Bronchial epithelial cell (primary cell): ENCODE data around the gene PTPRD. TPM values are rescaled to one million over a fixed set of nuclear protein-coding genes. Genes with fewer than 3 reads are reported as not detected.

ENCODE experiments used
- DNase-seq: peaks from one replicate; pipeline ENCODE4 v3.0.0-alpha.2; 2010; ENCODE audit warnings: low read depth
- FAIRE-seq: peaks from 2 replicates; lab custom pipeline; 2011; peaks lifted over from hg19 to GRCh38; lab: Jason Lieb, UNC
- H3K27me3 ChIP-seq: 2 replicates; pipeline ENCODE4 v1.5.1; 2011; ENCODE audit warnings: low read length; ENCODE audit not compliant: control insufficient read depth, insufficient read depth
- H3K36me3 ChIP-seq: 2 replicates; pipeline ENCODE4 v1.5.1; 2011; ENCODE audit warnings: low read length; ENCODE audit not compliant: control insufficient read depth, insufficient read depth
- H3K4me3 ChIP-seq: 2 replicates; pipeline ENCODE4 v1.5.1; 2011; ENCODE audit warnings: mild to moderate bottlenecking, low read depth, low read length, control low read depth
- total RNA-seq: library from RNA; depleted of rRNA; stranded (reverse); fragments of >200 nt; gene quantifications from 2 replicates; pipeline ENCODE4 v1.2.1, GENCODE V29; 2014
- TF ChIP-seq, protein P1 (sequence below): IDR thresholded peaks from 2 replicates; pipeline ENCODE4 v1.5.1; 2011; ENCODE audit warnings: mild to moderate bottlenecking, moderate library complexity, low read length, control low read depth, inconsistent platforms; ENCODE audit not compliant: insufficient read depth, severe bottlenecking

Gene PTPRD
- total RNA-seq, 1 donor from 2014 or later, result 2.9 TPM

DNA sequence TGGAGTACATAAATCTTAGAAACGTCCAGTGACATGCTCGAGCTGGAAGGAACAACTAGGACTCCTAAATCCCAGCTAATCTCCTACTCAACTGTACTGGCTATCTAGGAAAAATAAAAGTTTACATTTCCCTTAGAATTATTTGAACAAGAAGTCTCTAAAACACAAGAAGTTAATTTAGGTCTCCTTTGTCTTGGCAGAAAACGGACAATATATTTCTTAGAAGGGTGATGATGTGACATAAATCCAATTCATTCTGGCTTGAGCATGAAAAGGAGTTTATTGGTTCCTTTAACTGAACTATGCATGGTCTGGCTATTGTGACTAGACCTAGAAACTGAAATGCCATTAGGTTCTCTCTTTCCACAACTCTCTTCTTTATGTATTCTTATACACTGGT is 1571.0 kb downstream of the PTPRD start:
- no peaks in the 10 kb centered on the region for H3K27me3 ChIP-seq
- FAIRE-seq (no peak), DNase-seq (no peak)
- H3K36me3 ChIP-seq, result no peaks in the 10 kb centered on the region
- TF ChIP-seq, protein P1, sequence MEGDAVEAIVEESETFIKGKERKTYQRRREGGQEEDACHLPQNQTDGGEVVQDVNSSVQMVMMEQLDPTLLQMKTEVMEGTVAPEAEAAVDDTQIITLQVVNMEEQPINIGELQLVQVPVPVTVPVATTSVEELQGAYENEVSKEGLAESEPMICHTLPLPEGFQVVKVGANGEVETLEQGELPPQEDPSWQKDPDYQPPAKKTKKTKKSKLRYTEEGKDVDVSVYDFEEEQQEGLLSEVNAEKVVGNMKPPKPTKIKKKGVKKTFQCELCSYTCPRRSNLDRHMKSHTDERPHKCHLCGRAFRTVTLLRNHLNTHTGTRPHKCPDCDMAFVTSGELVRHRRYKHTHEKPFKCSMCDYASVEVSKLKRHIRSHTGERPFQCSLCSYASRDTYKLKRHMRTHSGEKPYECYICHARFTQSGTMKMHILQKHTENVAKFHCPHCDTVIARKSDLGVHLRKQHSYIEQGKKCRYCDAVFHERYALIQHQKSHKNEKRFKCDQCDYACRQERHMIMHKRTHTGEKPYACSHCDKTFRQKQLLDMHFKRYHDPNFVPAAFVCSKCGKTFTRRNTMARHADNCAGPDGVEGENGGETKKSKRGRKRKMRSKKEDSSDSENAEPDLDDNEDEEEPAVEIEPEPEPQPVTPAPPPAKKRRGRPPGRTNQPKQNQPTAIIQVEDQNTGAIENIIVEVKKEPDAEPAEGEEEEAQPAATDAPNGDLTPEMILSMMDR, result no peak
- no peak overlapping the region for H3K4me3 ChIP-seq

GRCh38 chr9:9033022-9033421 is 1579.8 kb downstream of the PTPRD start:
- H3K27me3 ChIP-seq, result no peaks in the 10 kb centered on the region
- TF ChIP-seq, protein P1, result no peak
- FAIRE-seq, result no peak

DNA sequence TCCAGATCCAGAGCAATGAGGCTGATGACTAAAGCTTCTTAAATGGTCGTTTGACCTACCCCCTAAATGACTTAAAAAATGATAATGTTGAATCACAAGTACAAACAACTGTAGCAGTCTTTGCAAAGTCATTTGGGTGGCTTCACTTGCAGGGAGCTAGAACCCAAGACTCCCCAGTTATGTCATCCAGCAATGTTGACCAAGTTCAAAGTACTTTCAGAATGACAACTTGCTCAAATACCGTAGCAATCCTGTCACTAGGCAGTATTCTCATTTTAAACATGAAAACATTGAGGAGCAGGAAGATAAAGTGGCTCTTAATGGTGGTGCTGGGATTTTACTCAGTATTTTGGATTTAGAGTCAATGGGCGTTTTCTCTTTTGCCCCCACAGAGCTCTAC is 1596.2 kb downstream of the PTPRD start:
- DNase-seq (no peak), FAIRE-seq (no peak)
- no peak overlapping the region for H3K4me3 ChIP-seq
- H3K27me3 ChIP-seq, result no peaks in the 10 kb centered on the region
- TF ChIP-seq, protein P1, result no peak
- H3K36me3 ChIP-seq, result no peaks in the 10 kb centered on the region

More at GRCh38 chr9:9033022-9033421, 1579.8 kb downstream of the PTPRD start:
- Histone ChIP-seq H3K36me3 (no peaks in the 10 kb centered on the region), H3K4me3 (no peak overlapping the region)
- DNase-seq, result no peak

DNA sequence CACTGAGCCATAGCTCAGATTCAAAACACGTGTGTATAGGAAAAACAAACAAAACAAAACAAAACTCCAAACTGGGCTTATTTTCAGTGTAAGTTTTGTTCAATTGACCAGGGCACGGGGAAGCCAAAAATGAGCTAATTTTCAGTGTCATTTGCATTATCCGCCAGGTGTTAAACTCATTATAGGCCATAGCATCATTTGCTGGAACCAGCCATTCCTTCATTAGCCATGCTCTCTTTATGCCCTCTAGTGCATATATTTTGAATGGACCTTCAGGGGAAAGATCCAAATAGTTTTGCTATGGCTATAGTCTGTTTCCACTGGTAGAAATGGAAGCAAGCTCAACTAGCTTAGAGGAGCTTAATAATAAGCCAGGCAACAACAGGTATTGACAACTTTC is 1608.0 kb downstream of the PTPRD start:
- H3K36me3 ChIP-seq, result no peaks in the 10 kb centered on the region
- TF ChIP-seq, protein P1, result no peak
- no peaks in the 10 kb centered on the region for H3K27me3 ChIP-seq
- FAIRE-seq (no peak), DNase-seq (no peak)
- H3K4me3 ChIP-seq, result no peak overlapping the region

- H3K36me3 ChIP-seq, result no peaks in the 10 kb centered on the region
- peak; percentile 12 for DNase-seq
- FAIRE-seq, result no peak
- no peak overlapping the region for H3K4me3 ChIP-seq
- H3K27me3 ChIP-seq, result no peaks in the 10 kb centered on the region
- TF ChIP-seq, protein P1, result peak; percentile 24
Observed at GRCh38 chr9:9002826-9003583, 1609.8 kb downstream of the PTPRD start.
